IPS DF 19.7 (cell line): ENCODE data around the gene GAS7.

Experiments used
- DNase-seq: peaks from one replicate; pipeline ENCODE4 v3.0.0-alpha.2; 2013; ENCODE audit warnings: low read depth, low spot score

GAS7 gene

DNA sequence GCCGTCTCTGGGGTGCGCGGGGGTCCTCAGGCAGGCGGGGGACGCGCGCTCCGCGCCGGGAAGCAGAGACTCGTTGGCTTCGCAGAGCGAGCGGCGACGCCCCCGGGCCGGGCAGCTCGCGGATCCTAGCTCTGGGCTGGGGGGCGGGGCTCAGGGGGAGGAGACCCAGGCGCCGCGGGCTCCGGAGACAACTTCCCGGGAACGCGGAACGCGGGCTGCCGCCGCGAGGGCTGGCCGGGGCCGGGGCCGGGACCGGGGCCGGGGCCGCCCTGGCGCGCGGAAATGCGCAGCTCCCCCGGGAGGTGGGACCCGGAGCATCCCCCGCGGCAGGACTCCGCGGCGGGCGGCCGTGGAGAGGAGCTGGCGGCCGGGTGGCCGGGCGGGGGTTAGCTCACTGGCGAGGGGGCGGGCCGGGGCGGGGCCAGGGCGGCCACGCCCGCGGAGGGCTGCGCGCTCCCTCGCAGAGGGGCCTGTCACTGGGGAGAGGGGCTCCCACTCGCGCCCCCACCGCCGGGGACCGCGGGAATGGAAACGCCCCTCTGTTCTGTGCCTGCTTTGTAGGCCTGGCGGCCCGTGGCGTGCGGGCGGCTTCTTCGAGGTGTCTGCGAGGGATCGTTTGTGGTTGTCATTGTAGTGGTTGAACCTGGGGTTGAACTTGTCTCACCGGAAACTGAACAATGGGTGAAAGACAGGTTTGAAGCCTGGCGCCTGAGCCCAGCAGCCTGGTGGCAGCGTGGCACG is at the start of gene GAS7:
GAS7 (minus strand) TSS at position 98 of the 741 bp plus-strand sequence.
- DNase-seq = no peak

DNA sequence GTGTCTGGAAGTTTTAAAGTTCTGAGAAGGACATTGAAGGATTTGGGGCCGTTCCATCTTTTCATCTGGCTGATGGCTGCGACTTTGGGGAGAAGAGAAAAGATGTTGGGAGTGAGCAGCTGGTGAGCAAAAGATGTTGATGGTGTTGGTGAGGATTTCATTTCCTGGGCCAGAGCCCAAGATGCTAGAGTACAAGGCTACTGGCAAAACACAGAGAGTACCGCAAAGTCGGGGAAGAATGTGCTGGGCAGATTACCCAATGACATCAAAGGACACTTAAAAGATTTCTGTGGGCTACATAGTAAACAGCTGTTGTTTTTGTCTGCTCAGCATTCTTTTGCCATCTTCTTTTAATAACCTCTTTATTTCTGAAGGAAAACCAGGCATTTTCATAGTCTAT is 49.4 kb upstream of the GAS7 start:
- DNase-seq = no peak

DNA sequence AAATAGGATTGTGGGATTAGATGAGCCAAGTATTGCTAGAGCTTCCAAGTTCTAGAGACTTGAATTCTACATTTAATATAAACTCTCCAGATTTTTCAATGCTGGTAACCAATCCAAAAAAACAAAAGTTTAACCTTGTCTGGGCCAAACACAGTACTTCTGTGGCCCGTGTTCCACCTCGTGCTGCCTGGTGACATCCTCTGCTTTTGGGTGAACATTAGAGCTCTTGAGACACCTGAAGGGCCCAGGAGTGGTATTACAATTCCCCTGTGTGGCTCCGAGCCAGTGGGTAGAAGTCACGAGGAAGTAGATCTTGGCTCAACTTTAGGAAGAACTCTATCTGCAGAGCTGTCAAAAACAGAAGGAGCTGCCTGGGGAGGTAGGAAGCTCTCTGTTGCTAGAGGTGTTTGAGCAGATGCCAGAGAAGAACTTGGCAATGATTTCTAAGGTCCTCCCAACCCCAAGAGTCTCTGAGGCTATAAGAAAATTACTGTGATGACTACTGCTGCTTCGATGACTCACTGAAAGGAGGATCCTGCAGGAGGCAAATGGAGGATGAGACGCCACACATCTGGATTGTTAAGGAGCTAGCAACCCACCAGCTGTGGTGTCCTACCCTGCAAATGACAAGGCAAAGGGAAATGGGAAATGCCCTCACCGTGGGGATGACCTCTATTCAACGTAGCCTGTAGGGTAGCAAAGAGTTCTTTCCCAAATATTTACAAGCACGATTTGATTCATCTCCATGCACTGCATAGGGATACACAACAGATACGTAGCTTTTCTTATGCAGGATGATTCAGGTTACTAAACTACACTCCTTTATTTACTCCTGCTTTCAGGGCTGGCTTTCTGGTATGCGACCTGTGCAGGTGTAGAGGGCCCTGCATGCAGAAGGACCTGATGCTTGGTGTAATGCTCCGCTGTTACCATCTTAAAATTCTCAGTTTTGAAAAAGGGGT is 45.8 kb upstream of the GAS7 start:
- no peak for DNase-seq

DNA sequence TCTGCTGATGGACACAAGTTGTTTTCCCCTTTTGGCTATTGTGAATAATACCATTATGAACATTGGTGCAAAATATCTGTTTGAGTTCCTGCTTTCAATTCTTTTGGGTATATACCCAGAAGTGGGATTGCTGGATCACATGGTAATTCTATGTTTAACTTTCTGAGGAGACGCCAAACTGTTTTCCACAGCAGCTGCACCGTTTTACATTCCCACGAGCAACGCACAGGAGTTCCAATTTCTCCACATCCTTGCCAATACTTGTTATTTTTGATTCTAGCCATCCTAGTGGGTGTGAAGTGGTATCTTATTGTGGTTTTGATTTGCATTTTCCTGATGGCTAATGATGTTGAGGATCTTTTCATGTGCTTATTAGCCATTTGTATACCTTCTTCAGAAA is 43.4 kb upstream of the GAS7 start:
- no peak for DNase-seq

DNA sequence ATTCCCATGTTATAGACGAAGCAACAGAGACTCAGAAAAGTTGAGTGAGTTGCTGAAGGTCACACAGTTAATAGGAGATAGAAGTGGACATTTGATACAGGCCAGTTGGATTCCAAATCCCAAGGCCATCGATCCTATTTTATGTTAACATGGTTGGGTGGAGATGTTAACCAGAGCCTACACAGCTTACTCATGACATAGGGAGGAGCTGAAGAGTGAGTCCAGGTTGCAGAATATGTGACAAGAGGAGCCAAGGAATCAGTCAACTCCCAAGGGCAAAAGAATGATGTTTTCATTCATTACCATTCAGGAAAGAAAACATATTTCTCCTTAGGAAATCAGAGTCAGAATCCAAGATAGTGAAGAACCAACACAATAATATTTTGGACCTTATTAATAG is 40.3 kb upstream of the GAS7 start:
- DNase-seq = no peak

DNA sequence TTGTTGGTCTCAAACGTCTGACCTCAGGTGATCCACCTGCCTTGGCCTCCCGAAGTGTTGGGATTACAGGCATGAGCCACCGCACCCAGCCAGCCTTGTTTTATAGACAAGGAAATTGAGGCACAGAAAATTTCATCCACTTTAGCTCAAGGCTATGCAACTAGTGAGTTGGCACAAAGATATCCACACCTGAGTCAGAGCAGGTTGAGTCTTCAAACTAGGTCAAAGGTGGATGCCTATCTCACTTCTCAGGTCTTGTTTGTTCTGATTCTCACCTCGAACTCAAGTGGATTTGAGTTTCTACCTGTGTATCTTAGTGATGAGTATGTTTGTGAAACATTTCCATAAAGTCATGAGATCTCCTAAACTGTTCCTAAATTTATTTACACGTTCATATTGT is 35.6 kb upstream of the GAS7 start:
- DNase-seq = no peak

DNA sequence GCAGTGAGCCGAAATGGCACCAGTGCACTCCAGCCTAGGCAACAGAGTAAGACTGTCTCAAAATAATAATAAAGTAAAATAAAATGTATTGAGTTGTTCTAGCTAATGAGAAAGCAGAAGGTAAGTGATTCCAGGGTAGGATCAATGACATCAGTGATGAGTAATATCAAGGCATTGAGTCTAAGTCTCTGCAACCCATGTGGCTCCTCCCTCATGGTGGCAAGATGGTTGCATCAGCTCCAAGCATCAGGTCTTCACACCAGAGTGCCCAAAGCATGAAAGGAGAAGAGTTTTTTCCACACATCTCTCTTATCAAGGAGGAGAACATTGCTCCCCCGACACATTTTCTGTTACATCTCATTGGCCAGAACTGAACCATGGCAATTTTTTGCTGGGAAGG is 34.8 kb upstream of the GAS7 start:
- DNase-seq = no peak

DNA sequence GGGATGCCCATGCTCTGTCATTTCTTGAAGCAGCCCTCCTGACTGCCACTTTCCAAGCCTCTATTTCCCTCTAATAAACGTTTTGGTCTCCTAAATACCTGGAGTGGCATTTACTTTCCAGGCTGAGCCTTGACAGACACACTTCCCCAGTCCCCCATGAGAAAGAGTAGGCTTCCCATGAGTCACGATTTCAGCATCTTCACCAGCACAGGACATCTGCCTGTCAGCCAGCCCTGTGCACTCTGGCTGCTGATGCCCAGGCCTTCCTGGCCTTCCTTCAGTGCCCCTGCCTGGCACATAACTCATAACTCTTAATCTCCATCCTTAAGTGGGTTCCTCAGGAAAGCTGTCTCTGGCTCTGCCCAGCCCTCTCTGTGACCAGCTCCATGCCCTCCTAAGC is 30.8 kb upstream of the GAS7 start:
- DNase-seq = no peak

DNA sequence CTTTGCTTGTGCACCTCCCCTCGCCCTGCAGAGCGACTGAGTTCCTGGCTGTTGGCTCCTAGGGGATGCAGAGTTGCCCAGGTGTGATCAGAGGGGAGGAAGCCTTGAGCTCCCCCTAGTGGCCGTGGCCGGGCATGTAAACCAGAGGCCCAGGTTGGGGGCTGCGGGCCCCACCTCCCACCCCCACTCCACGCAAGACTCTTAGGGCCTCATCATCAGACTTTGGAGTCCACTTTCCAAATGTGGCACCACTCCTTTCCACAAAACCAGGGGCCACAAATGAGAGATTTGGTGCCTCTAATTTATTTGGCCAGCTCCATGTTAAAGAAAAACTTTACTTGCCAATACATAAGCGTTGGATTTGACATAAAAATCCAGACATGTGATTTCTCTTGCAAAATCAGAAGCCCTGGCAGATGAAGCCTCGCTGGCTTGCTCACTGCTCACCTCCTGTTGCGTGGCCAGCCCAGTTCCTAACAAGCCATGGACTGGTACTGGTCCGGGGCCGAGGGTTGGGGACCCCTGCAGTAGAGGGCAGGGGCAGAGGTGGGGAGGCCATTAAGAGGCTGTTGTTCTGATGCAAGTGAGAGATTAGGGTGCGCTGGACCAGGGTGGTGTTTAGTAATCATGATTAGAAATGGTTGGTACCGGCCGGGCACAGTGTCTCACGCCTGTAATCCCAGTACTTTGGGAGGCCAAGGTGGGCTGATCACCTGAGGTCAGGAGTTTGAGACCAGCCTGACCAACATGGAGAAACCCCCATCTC is 28.7 kb upstream of the GAS7 start:
- peak; percentile 56 for DNase-seq

DNA sequence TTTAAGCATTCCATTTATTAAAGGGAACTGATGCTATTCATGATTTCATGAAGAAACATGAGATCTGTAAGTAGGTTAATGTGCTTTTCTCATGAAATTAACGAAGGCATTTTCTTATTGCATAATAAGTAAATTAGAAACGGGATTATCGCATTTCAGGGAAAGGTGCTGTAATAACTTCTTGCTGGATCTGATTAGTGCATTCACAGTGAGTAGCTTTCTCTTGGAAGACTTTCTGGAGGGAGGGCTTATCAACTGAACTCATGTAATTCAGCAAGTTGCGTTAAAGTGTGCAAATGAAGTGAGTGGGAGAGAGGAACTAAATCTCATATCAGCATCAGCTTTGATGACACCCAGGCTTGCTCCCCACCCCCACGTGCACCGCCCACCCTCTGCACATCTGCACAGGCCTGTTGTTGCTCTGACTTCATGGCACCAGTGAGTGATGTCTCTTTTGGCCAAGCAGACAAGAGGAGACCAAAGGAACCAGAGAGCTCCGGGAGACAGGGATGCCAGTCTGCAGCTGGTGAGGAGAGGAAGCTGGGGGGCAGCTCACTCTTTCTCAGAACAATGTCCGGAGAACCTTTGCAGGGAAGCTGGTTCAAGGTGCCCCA is 26.3 kb upstream of the GAS7 start:
- DNase-seq = no peak

DNA sequence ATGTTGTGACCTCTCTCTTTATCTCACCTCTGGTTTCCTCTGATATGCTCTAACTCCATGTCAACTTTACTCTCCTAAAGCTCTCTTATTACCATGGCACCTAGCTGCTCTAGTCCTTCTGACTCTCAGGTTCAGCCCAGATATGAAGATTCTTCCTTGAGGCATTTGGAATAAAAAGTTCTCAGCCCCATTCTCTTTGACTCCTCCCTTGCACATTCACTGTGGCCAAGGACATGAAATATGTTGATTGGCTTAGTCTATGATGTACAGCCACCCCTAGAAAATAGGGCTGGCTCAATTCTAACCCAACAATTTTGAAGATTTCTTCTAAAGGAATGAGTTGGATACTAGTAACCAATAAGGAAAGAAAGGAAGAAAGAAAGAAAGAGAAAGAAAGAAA is 20.8 kb upstream of the GAS7 start:
- DNase-seq = no peak

DNA sequence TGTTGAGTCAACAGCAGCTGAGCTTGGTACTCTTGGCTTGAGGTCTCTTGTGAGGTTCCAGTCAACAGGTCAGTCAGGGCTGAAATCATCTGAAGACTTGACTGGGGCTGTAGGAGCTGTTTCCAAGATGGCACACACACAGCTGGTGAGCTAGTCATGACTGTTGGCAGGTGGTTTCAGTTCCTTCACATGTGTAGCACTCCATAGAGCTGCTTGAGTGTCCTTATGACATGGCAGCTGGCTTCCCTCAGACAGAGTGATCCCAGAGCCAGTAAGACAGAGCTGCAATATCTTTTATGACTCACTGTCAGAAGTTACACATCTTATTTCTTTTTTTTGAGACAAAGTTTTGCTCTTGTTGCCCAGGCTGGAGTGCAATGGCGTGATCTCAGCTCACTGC is 19.5 kb upstream of the GAS7 start:
- DNase-seq = no peak

DNA sequence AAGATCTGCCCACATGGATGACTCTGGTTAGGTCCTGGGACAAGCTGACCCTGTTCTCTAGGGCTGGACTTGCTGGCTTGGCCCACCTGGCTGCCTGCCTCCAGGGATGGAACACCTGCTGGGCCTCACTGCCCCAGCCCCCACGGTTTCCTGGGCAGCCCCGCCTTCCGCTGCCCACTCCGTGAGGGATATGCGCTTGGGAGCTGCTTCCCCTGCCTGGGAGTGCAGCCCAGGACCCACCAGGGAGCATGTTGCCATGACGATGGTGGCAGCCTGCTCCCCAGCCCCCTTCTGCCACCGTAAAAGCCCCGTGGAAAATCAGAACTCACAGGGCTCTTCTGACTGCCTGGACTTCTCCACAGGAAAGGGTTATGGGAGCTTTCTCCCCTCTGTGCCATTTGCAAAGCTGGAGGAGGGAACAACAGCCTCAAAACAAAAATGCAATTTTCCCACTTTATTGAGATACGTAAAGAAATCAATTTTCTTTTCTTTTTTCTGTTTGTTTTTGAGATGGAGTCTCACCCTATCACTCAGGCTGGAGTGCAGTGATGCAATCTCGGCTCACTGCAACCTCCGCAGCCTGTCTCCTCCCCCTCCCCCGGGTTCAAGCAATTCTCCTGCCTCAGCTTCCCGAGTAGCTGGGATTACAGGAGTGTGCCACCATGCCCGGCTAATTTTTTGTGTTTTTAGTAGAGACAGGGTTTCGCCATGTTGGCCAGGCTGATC is 18.0 kb upstream of the GAS7 start:
- no peak for DNase-seq

DNA sequence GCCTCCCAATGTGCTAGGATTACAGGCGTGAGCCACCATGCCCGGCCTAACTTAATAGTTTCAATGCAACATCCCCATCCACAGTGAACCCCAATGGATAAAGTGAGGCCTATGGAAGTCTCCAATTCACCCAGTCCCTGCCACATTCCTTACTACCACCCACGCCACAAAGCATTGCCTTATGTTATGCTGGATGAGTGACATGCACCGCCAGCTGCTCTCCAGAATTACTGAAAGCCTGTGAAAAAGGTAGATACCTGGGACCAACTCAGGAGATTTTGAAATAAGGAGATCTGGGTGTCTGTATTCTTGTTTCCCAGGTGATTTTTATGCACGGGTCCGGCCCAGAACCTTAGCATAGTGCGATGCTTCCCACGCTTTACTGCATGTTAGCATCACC is 16.9 kb upstream of the GAS7 start:
- DNase-seq = no peak

DNA sequence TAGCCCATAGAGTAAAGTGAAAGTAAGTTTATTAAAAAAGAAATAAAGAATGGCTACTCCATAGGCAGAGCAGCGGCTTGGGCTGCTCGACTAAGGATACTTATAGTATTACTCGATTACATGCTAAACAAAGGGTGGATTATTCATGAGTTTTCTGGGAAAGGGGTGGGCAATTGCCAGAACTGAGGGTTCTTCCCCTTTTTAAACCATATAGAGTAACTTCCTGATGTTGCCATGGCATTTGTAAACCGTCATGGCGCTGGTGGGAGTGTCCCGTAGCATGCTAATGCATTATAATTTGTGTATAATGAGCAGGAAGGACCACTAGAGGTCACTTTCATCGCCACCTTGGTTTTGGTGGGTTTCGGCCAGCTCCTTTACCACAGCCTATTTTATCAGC is 13.3 kb upstream of the GAS7 start:
- DNase-seq = no peak

DNA sequence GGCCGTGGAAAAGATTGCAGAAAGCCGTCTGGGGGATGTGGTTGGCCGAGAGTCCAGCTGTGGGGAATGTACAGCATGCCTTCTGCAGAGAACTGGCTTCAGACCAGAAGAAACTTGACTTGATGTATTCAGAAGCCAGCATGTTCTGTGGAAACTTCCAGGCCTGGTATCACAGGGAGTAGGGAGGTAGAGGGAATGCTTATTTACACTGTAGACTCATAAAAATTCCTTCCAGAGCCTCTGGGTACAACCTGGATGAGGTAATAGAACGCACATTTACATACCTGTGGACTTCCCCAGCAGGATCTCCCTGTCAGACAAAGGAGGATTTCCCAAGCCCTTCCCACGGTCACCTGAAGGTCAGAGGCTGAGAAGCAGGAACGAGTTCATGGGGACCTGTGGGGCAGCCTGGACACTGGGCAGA is 11.8 kb upstream of the GAS7 start:
- DNase-seq = peak; percentile 67

DNA sequence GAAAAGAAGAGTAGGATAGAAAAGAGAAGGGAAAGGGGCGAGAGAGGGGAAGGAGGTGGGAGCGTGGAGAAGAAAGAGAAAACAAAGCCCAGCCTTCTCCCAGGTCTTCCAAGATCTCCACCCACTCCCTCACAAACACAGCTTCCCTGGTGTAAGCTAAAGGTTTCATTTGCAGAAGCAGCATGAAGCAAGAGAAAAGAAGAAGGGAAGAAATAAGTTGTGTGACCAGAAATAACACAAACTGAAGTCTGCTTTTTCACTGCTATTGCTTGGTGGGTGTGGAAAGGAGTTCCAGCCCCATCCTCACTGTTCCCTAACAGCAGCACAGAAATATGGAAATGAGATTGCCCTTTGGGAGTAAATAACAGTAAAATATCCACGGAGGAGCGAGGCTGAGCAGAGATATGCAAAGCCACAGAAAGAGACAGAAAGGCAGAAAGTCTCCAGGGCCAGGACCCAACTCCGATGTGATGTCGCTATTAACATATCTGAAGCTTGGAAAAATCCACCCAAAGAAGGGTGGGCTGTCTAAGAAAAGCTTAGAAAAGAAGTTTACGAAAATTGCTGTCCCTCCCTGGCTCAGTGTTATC is 10.3 kb upstream of the GAS7 start:
- no peak for DNase-seq

DNA sequence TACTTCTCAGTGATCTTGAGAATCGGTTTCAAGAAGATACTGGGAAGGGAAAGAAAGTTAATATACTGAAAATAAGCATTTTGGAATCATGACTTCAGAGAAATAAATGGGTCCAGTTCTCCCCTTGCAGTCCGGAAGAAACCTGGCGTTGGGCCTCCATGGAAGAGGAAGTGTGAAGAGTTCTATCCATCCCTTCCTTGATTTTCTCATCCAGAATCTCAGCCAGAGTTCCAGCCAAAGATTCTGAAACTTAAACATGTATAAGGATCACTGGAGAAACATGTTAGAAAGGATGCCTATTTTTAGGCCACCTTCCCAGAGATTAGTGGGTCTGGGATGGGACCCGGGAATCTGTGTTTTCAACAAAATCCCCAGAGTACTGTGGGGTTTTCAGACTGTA is 8.7 kb upstream of the GAS7 start:
- no peak for DNase-seq

DNA sequence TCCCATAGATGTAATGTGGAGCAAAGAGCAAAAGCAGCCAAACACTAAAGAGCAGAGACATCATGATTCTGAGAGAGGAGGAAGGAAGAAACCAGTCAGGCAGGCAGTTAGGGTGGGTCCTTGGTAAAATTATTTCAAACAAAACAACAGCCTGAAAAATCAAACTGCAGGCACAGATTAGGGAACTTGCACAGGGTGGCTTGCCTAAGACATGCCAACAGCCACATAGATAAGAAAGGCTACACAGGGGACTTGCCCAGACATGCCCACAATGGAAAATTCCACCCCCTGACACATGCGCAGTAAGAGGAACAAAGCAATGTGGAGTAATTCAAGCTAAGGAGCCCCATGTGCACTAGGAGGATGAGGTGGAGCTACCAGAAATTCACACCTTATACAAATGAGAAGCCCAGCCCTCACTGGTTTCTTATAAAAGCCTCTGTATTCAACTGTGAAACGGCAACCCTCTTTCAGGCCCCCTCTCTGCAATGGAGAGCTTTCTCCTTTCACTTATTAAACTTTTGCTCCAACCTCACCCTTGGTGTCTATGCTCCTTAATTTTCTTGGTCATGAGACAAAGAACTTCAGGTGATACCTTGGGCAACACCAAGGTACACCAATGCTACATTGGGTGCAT is 7.3 kb upstream of the GAS7 start:
- DNase-seq = no peak

DNA sequence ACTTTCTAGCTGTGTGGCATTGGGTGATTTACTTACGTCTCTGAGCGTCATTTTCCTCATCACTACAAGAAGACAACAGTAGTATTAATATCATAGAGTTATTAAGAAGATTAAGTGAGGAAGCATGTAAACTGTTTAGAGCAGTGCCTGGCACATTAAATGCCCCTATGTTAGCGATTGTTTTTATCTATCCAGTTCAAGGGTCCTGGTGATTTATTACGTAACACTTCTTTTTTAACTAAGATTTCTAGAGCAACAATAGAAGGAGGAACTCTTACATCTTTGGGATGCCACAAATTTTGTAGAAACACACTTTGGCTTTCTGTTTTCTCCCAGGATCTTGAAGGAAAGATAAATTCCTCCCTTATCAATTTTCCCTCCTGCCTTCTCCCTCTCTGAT is 3.3 kb upstream of the GAS7 start:
- DNase-seq = no peak
